ENCODE results near the gene RPL13. TPM values are rescaled to one million over a fixed set of nuclear protein-coding genes. Genes with fewer than 3 reads are reported as not detected.

RPL13 gene
- total and polyA plus RNA-seq, 4 donors, result 699 to 2,663 (median 1,571) TPM

DNA sequence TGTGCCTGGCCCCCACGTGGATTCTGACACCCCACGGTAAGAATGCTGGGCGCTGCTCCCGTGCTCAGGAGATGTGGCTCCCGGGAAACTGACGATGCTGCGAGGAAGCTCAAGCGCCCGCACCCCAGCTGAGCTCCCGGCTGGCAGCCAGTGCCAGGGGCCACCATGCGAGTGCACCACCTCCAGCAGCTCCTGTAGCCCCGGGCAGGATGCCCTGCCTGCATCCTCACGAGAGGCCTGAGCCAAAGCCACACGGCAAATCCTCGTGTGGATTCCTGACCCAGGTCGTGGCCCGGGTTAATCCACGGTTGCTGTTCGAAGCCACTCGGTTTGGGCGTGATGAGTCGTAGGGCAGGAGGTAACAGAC, 41.4 kb downstream of the RPL13 start:
- DNase-seq (ENCODE audit: low spot score), result no peak
- no peak overlapping the region for H3K9ac ChIP-seq (ENCODE audit: low read depth in 1 of 2, low read length in 2 of 2)
- H3K9me3 ChIP-seq (ENCODE audit: control insufficient read depth in 4 of 4, low read length in 3 of 4), result no peaks in the 10 kb centered on the region
- no peaks in the 10 kb centered on the region for H3K4me1 ChIP-seq (ENCODE audit: control insufficient read depth in 4 of 4, insufficient read depth in 4 of 4, low read length in 3 of 4)
- H3K27ac ChIP-seq (ENCODE audit: low read depth in 1 of 2, low read length in 2 of 2), result no peak overlapping the region
- no peaks in the 10 kb centered on the region for H3K27me3 ChIP-seq (ENCODE audit: control insufficient read depth in 4 of 4, insufficient read depth in 4 of 4, low read length in 3 of 4)
- 69% methylated on average over 22 of the region's 22 CpGs for WGBS
- no peaks in the 10 kb centered on the region for H3K36me3 ChIP-seq (ENCODE audit: control insufficient read depth in 4 of 4, insufficient read depth in 3 of 4, low read depth in 1 of 4, low read length in 3 of 4)
- no peak for TF ChIP-seq HNF4G (IDR thresholded peaks at IDR 0.05)
- no peak for TF ChIP-seq JUND (IDR thresholded peaks at IDR 0.05)
- TF ChIP-seq EGR1 (IDR thresholded peaks at IDR 0.05; ENCODE audit: low read depth in 2 of 2), result no peak
- no peak for TF ChIP-seq TAF1 (conservative IDR thresholded peaks at IDR 0.05)
- TF ChIP-seq RXRA (IDR thresholded peaks at IDR 0.05), result no peak
- TF ChIP-seq FOXA1 (IDR thresholded peaks at IDR 0.05), result no peak
- TF ChIP-seq YY1 (IDR thresholded peaks at IDR 0.05), result no peak
- no peak for TF ChIP-seq CTCF (IDR thresholded peaks at IDR 0.05; ENCODE audit: low read depth, low read length, missing input control)
- no peak for TF ChIP-seq HNF4A (conservative IDR thresholded peaks at IDR 0.05)
- no peak for TF ChIP-seq FOXA2 (IDR thresholded peaks at IDR 0.05)
- TF ChIP-seq, protein P1, sequence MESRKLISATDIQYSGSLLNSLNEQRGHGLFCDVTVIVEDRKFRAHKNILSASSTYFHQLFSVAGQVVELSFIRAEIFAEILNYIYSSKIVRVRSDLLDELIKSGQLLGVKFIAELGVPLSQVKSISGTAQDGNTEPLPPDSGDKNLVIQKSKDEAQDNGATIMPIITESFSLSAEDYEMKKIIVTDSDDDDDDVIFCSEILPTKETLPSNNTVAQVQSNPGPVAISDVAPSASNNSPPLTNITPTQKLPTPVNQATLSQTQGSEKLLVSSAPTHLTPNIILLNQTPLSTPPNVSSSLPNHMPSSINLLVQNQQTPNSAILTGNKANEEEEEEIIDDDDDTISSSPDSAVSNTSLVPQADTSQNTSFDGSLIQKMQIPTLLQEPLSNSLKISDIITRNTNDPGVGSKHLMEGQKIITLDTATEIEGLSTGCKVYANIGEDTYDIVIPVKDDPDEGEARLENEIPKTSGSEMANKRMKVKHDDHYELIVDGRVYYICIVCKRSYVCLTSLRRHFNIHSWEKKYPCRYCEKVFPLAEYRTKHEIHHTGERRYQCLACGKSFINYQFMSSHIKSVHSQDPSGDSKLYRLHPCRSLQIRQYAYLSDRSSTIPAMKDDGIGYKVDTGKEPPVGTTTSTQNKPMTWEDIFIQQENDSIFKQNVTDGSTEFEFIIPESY (IDR thresholded peaks at IDR 0.05), result no peak
- TF ChIP-seq RAD21 (IDR thresholded peaks at IDR 0.05), result no peak
- TF ChIP-seq, protein P2, sequence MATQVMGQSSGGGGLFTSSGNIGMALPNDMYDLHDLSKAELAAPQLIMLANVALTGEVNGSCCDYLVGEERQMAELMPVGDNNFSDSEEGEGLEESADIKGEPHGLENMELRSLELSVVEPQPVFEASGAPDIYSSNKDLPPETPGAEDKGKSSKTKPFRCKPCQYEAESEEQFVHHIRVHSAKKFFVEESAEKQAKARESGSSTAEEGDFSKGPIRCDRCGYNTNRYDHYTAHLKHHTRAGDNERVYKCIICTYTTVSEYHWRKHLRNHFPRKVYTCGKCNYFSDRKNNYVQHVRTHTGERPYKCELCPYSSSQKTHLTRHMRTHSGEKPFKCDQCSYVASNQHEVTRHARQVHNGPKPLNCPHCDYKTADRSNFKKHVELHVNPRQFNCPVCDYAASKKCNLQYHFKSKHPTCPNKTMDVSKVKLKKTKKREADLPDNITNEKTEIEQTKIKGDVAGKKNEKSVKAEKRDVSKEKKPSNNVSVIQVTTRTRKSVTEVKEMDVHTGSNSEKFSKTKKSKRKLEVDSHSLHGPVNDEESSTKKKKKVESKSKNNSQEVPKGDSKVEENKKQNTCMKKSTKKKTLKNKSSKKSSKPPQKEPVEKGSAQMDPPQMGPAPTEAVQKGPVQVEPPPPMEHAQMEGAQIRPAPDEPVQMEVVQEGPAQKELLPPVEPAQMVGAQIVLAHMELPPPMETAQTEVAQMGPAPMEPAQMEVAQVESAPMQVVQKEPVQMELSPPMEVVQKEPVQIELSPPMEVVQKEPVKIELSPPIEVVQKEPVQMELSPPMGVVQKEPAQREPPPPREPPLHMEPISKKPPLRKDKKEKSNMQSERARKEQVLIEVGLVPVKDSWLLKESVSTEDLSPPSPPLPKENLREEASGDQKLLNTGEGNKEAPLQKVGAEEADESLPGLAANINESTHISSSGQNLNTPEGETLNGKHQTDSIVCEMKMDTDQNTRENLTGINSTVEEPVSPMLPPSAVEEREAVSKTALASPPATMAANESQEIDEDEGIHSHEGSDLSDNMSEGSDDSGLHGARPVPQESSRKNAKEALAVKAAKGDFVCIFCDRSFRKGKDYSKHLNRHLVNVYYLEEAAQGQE (IDR thresholded peaks at IDR 0.05), result no peak
- no peak for TF ChIP-seq SP1 (IDR thresholded peaks at IDR 0.05)
- no peak for TF ChIP-seq NR2F2 (IDR thresholded peaks at IDR 0.05)
- no peak overlapping the region for H3K4me3 ChIP-seq (ENCODE audit: low read depth in 1 of 3, low read length in 3 of 3)

GRCh38 chr16:89602273-89602951, 41.9 kb downstream of the RPL13 start:
- Histone ChIP-seq H3K36me3 (ENCODE audit: control insufficient read depth in 4 of 4, insufficient read depth in 3 of 4, low read depth in 1 of 4, low read length in 3 of 4) (no peaks in the 10 kb centered on the region), H3K9me3 (ENCODE audit: control insufficient read depth in 4 of 4, low read length in 3 of 4) (no peaks in the 10 kb centered on the region), H3K4me1 (ENCODE audit: control insufficient read depth in 4 of 4, insufficient read depth in 4 of 4, low read length in 3 of 4) (no peaks in the 10 kb centered on the region), H3K27ac (ENCODE audit: low read depth in 1 of 2, low read length in 2 of 2) (no peak overlapping the region), H3K9ac (ENCODE audit: low read depth in 1 of 2, low read length in 2 of 2) (no peak overlapping the region), H3K4me3 (ENCODE audit: low read depth in 1 of 3, low read length in 3 of 3) (no peak overlapping the region), H3K27me3 (ENCODE audit: control insufficient read depth in 4 of 4, insufficient read depth in 4 of 4, low read length in 3 of 4) (no peaks in the 10 kb centered on the region)
- TF ChIP-seq YY1 (IDR thresholded peaks at IDR 0.05), result no peak
- no peak for TF ChIP-seq HNF4G (IDR thresholded peaks at IDR 0.05)
- TF ChIP-seq CTCF (IDR thresholded peaks at IDR 0.05; ENCODE audit: low read depth, low read length, missing input control), result no peak
- no peak for TF ChIP-seq RXRA (IDR thresholded peaks at IDR 0.05)
- no peak for TF ChIP-seq GABPA (IDR thresholded peaks at IDR 0.05 in 1 of 2, conservative IDR thresholded peaks at IDR 0.05 in 1 of 2)
- TF ChIP-seq FOXA1 (IDR thresholded peaks at IDR 0.05), result no peak
- TF ChIP-seq, protein P2 (IDR thresholded peaks at IDR 0.05), result no peak
- TF ChIP-seq JUND (IDR thresholded peaks at IDR 0.05), result no peak
- TF ChIP-seq TAF1 (conservative IDR thresholded peaks at IDR 0.05), result no peak
- TF ChIP-seq, protein P3, sequence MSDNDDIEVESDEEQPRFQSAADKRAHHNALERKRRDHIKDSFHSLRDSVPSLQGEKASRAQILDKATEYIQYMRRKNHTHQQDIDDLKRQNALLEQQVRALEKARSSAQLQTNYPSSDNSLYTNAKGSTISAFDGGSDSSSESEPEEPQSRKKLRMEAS (IDR thresholded peaks at IDR 0.05), result no peak
- TF ChIP-seq ATF3 (IDR thresholded peaks at IDR 0.05), result no peak
- DNase-seq (ENCODE audit: low spot score), result no peak
- 14% methylated on average over 22 of the region's 22 CpGs for WGBS
